NCI-H510A treated with DMSO at 0.1 percent for 48 hours (cell line): ENCODE results near the gene ZNF236.

ENCODE experiments used
- DNase-seq: peaks from one replicate; lab custom pipeline; 2025; lab: John Stamatoyannopoulos, UW

ZNF236 gene

DNA sequence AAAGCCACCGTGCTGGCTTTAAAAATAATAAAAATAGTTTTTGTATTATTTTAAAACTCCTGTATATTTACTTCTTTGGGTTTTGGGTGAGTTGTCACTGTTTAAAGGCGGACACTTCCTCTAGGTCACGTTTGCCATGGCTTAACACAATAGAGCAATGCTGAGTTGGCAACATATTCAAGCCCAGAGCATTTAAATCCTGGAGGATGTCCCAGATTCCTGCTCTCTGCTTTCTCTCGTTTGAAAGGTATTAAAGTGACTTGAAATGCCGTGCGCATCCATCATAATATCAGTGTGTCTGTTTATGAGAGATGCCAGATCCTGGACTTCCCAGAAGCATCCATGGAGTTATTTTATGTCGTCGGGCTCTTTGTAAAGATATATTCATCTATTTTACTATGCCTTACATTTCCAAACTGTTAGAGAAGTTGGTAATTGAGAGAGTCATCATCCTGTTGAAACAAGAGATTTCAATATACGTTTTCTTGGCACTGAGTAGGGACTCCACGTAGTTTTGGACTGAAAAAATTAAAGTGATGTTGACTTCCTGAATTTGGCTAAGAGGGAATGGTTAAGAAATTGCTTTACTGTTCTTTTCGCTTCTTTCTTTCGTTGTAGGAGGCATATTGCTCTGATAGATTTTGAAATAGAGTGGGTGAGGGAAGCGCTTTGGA, 150.6 kb downstream of the ZNF236 start:
- no peak for DNase-seq

DNA sequence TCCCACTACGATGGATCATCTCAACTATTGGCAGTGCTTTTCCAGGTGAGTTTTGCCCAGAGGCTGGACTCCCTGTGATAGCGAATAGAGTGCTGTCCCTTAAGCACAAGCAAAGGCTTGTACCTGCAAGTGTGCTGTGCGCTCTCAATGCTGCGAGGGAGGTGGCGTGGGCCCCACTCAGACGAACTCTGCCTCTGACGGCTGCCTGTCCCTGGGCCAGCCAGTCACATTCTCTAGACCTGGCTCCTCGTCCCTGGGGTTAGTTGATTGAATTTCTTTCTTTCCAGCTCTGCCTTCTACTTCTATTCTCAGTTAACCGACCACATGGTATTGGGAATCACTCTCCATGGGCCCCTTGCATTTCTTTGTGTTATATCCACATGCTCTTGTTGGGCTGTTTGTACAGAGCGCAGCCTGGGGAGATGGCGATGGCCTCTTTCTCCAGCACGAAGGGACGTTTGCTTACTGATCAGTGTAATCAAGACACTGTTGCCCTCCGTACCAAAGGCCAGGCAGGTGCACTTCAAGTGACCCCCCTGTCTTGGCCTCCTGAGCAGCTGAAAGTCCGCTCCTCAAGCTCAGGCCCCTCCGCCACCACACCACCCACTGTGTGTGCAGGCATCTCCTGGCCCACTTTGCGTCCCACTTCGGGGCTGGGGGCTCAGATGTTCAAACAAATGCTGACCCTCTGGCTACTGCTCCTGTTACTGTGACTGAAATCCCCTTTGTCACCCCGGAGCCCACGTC, 151.3 kb downstream of the ZNF236 start:
- DNase-seq, result no peak

DNA sequence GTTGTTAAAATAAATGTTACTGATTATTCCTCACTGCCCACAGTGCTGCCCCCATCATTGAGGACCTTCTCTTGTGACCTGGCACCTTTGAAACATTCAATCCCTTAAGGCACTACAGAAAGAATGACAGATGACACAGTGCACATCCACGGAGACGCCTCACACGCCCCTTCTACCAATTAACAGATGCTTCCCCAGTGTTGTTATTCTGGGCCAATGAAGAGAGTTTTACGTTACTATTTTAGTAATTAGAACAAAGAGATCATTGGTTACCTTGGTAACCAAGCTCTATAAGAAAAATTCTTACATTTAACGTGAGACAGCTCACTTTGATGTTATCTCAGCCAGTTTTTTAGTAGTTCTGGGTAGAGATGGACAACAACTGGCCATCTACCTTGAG, 152.0 kb downstream of the ZNF236 start:
- no peak for DNase-seq

DNA sequence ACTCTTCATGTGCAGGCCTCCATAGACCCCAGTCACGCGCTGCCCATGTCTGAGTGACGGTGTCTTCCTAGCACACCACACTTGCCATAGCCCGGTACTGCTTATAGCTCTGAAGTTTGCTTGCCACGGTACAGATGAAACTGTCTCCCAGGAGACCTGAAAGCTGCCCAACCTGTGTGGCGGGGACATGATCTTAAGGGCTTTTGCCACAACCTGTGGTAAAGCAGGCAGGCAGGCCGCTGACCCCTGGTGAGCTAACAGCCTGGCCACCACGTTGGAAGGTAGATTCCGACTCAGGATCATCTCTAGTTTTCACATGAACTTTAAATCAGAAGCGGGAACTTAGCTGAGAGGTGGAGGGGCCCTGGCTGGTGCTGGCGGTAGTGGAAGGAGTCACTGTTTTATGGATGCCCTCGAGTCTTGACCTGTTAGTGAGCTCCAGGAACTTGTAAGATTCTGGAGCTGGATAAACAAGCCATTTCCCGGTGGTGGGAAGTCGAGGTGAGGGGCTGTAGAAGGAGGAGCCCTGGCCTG, 153.3 kb downstream of the ZNF236 start:
- DNase-seq, result no peak

DNA sequence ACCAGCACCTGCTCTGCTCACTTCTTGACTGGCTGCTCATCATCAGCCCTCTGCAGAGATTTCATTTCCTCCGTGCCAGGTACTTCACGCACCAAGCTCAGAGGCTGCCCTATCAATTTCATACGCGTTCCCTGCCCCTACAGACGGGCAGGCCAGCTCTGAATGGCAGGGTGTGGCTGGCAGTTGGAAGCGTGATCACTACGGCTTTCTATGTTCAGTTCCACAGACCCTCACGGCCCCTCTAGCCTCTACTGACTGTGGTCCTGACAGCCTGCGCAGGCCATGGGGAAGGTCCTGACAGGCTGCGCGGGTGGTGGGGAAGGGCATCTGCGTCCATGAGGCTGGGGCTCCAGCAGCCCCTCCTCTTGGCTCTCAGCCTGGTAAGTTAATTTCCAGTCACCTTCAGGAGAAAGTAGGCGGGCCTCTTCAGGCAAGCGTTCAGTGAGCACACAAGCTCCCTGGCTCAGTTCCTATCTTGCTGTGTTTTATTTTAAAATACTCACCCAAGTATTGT, 154.8 kb downstream of the ZNF236 start:
- peak; percentile 93 for DNase-seq

DNA sequence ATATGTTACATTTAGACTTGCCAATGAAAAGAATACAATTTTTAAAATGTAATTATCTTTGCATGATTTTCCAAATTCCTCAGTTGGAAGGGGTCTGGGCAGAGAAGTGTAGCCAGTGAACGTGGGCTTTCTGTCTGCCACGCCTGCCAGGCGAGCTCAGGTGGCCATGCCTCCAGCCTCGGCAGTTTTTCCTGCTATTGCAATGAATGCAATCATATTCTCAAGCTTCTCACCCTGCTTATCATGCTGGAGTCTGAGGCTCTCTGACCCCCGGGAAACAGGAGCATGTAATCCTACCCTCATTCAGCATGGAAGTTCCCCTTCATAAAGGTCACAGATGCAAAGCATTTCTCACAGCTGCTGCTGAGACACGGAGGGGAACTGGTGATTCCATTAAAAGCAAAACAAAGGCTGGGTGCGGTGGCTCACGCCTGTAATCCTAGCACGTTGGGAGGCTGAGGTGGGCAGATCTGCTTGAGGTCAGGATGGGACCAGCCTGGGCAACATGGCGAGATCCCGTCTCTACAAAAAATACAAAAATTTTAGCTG, 155.4 kb downstream of the ZNF236 start:
- no peak for DNase-seq

DNA sequence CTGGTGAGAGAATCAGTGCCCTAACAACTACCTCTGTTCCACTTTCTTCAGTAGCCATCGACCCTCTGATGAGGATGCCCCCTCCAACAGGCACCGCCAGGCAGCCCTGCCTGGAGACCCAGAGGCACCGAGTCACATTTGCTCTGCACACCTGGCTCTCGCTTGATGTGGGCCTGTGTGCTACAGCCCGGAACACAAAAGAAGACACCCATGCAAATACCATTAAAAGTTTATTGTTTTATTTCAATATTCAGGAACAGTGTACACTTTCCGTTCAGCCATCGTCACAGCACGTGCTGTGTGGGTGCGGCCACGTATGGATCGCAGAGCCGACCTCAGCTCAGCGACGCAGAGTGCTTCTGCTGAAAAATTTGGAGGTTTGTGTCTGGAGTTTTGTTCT, 156.3 kb downstream of the ZNF236 start:
- DNase-seq, result no peak

DNA sequence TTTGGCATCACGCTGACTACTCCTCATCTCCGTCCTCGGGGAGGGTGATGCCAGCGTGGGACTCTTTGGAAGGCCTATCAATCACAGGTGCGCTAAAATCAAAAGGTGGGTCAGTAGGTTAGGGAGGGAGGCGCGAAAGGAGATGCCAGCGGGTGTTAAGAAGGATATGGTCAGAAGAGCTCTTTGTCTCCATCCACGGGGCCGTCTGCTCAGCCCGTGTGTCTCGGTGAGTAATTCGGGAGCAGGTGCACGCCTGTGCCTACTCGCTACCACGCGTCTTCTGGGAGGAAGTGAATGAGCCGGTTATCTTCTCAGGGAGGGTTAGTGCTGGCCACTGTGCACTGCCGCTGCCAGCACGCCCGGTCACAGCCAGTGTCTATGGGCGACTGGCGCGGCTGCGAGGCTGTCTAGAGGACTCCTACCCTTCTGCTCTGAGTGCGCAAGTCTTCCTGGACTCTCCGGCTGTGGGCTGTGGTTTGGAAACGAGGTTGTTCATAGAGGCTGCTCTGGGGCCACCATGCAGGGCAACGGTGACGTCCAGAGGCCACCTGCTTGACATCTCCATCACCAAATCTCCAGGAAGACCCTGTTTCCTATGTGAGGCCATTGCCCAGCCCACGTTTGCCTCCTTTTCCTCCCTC, 156.9 kb downstream of the ZNF236 start:
- no peak for DNase-seq

DNA sequence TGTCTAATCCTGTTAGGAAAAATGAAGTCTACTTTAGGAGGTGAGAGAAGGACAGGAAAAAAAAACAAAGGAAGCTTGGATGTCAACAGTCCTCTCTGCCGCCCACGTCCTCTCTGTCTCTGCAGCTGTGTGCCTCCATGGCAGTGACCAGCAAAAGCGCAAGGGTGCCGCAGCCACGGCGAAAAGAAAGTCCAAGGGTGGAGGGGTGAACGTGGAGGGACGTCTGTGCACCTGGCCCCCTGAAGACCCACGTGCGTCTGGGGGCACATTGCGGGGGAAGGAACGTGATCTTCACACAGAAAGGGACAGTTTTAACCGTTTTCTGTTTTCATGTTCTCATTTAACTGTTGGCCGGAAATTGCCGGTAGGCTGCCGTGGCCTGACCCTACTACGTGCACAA, 157.5 kb downstream of the ZNF236 start:
- no peak for DNase-seq

DNA sequence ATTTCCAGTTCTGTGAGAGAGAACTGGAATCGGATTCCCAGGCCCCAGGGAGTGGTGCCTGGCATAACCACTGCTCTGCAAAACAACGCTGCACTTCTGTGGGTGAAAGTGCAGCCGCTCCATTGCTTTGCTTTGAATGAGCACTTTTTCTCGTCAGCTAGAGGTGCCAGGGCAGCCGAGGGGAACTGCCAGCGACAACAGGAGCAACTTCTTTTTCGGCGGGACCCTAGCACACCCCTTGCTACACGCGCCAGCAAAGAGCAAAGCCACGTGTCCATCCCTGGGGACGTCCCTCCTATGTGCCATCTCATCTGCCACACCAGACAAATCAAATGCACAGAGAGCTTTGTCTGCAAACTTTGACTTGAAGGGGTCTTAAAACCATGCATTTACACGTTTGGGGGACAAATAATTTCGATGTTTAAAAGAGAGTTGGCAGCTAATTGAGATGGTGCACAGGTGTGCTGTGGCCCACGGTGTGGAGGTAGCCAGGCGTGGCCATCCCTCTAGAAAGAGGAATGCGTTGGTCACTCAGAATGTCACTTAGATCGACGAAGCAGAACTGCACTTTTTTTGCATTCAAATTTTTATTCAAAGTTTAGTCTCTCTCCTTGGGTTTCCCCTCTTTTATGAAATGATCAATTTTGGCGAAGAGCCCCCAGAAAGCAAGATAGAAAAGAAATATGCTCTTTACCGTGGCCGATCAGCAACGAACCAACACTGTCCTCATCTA, 158.5 kb downstream of the ZNF236 start:
- no peak for DNase-seq

DNA sequence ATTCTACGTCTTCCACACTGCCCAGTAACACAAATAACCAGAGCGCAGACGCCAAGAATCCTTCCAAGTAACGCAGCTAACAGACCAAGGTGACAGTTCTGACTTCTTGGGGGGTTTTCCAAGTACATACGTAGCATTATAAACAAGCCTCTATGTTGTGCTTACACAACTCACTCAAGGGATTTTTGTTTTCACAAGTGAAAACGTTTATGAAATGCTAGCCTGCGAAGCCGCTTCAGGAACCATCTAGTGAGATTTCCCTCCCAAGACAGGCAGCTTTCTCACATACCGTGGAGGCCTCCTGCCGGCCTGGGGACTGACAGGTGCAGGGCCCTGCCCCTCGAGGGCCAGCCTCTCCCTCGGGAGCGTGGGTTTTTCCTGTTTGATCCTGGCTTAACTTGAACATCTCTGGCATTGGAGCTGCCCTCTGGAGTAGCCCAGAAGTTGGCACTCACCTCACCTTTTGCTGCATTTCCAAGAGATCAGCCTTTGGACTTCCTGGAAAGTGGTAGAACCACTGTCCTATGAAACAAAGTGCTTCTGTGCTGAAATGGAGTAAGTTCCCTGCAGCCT, 159.1 kb downstream of the ZNF236 start:
- DNase-seq, result no peak

DNA sequence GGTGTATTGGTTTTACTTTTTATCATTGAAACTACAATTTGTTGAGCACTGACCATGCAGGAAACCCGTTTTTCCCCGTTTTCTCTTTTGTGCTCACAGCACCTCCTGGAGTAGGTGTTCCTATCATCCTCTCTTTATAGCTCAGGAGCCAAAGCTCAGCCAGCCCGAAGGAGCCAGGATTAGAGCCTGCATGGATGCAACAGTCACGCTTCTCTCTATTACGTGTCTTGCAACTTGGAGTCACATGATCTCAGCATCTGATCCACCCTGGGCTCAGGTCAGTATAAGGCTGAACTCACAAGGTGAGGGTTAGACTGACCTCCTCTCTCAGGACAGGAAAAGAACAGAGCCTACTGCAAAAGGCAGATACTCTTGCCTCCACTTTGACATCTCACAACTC, 159.7 kb downstream of the ZNF236 start:
- no peak for DNase-seq

DNA sequence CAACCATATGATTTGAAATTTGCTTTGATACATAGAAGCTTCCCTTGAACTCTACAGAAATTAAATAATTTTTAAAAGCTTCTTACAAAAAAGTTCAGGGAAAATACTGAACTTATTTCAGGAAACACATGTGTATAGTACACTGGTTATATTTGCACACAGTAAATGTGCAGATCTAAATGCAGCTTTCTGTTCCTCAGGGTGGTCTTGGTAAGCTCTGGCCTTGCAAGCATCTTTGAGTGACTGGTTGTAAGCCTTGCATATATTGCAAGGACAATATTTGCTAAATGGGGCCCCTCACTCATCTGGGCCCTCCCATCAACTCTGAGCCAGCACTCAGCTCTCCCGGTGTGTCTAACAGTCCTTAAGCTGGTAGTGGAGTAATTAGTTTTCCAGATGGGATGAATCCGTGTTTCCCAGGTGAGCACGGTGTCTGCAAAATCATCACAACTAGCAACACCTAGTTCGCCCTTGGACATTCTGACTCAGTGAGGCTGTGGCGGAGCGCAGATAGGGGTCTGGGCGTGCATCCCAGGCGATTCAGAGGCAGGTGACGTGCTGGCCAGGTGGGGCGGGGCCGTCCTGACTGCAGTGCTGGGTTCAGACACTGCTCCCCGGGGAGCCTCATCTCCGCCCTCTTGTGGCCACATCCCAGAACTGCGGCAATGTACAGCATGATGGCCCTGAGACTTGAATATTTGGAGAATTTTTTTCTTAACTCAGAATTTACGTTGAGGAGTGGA, 160.7 kb downstream of the ZNF236 start:
- peak; percentile 97 for DNase-seq

DNA sequence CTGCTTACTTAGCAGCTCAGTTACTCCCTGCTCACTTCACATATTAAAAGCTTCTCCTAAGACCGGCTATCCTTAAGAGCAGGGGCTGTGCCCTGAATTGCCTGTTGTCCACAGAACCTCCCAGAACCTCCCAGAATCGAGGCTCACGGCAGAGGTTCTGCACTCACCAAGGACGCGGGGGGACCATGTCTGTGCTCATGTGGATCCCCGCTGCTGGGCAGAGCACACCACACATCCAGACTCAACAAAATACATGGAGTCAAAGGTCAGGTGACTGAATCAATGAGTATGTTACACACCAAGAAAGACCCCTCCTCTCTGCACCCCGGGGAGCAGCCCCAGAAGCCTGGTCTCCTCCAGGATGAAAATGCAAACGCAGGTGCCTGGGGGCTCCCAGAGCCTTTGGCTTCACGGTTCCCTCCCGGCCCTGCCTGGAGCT, 161.3 kb downstream of the ZNF236 start:
- no peak for DNase-seq

DNA sequence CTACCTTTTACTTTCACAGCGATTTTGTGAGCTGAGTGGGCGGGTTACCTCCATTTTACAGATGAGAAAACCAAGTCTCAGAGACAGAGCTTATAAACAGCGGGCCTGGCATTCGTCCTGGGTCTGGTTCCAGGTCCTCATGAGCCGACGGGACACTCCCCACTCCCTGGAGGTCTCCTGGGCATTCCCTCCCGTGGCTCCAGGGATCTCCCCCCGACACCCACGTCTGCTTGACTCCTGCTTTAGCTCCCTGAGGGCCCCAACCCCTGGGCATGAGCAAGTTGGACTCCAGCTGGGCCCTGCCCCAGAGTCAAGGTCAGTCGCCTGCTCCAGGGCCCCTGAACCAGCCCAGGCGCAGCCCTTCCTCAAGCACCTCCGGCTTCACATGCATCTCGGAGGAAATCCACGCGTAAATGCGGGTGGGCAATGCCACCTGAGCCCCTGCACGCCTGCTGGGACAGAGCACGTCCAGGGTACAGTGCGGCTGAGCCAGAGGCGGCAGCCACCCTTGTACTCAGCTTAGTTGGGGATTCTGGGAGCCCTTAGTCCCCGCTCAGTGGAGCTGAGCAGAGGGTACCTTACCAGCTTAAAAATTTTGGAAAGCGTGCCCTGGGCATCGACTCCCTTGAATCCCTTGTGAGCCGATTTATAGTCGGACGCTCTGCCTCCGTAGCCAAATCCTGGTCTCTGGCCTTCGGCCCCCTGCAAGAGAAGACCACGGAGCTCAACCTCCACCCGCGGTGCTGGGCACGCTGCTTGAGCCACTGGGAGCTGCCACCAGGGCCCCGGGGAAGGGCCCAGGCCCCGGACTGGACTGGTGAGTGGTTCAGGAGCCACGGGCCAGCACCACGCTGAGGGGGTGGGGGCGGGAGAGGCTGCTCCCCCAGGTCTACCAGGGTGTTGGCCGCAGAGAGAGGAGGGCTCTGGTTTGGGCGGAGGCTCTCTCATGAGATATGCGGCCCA, 162.1 kb downstream of the ZNF236 start:
- no peak for DNase-seq

DNA sequence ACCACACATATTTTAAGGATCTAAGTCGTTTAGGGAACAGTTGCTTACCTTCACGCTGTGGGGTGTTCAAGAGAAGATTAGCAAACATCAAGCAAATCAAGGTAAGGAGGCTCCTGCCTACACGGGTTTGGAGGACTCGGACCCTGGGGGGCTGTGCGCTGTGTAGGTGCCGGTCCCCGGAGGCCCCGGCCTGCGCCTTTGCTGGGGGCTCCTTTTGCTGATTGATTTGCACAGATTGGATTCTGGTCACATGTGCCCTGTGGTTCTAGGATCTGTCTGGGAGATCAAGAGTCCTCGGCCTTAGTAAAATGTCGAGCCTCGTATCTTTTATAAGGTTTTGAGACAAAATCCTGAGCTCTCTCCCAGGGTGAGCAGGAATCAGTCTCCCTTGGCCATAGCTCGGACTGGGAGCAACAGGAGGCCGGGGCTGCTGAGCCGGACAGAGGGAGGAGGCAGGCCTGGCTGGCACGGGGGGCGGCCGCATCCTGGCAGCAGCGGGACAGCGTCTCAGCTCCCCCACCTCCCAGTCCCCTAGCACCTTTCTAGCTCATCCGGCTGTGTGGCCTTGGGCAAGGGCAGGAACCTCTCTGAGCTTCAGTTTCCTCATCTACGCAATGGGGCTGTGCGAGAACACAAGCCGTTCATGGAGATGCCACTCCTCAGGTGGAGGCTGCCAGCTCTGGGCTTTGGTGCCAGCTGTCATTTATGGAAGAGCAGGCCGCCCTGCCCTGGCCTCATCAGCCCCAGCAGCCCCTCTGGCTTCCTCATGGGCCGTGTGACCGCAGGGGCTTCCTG, 163.0 kb downstream of the ZNF236 start:
- DNase-seq, result no peak

DNA sequence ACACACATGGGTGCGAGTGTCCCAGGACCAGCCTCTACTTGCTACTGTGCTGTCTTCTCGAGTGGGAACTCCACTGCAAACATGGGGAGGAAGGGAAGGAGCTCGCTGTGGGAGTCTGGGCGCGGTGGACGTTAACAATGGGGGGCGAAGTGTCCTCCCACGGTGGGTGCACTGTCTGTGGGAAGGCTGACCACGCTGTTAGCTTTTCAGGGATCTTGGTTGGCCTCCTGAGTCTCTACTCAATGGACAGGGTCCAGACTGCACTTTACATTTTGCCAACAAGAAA, 163.5 kb downstream of the ZNF236 start:
- DNase-seq, result no peak

DNA sequence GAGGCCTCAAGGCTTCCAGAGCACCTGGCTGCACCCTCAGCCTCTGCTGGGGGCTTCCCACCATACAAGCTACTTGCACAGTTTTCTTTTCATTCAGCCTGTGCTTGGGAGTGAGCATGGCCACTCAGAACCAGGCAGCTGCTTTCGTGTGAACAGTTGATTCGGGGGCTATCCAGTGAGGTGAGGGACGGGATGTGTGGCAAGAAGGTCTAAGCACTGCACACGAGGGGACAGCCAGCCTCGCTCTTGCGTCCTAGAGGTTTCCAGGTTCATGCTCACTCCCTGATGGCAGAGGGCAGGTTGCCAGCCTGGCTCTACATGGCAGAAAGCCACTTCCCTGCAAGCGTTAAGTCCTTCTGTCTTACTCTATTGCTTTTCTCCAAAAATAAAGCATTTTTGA, 164.0 kb downstream of the ZNF236 start:
- DNase-seq, result no peak
